HG03196 (cell line): ENCODE measurements around the gene TMEM219.
"Not testable (repeated sequence)": the region's sequence is repeated elsewhere in the genome, so short reads cannot be mapped to it uniquely, and the experiment has no call there.

Experiments used
- ATAC-seq: cut with Tn5 transposase; IDR thresholded peaks from one replicate; pipeline ENCODE4 v1.9.1; 2021; ENCODE audit not compliant: unreplicated experiment

Gene TMEM219

DNA sequence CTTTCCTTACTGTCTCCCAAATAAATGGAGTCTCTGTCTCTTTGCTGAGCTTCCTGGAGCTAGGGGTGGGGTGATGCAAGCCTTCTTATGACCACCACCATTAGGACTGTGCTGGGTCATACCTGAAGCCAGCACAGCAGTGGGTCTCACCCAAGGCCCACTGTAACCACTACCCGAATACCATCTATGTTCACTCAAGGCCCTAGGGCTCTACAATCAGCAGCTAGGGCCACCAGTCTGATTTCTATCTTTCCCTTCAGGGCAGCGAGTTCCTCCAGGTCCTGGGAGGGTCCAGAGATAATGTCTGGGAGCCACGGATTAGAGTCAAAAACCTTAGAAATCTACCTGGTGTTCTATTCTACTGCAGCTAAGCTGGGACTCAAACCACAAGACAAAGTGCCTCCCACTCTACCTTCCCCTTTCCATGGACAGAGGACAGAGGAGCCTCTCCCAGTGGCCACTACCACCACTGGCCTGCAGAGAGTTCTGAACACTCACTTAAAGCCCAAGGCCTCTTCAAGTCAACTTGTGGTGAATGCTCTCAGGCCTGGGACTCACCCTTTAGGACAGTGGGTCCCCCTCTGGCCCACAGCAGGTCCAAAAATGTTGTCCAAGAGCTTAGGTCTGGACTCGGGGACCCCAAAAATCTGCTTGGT, 10.9 kb upstream of the TMEM219 start:
- ATAC-seq: no peak

DNA sequence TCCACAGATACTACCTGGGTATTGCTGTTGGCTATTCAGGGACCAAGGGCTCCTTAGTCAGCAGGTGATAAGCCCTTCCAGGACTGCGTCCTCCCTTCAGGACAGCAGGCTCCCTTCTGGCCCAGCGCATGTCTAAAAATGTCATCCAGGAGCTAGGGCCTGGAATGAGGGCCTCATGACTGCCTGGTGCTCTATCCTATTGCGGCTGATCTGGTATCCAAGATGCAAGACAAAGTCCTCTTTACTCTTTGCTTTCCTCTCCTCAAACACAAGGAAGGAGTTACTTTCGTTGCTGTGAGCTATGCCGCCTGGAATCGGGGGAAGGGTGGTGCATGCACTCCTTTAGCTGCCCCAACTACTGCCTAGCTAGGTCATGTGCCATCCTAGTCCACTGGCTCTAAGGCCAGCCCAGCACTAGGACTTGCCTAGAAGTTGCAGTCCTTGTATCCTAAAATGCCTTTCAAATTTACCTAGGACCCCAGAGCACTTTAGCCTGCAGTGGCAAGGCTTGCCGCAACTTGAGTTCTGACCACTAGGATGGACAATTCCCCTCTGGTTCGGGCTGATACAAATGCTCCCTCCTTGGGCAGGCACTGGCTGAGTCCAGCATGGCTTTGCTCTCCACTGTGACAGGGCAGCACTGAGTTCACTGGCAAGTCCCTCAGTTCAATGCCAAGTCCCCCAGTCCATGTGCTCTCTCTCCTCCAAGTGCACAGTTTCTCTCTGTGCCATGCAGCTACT, 10.1 kb upstream of the TMEM219 start:
- ATAC-seq: no peak

DNA sequence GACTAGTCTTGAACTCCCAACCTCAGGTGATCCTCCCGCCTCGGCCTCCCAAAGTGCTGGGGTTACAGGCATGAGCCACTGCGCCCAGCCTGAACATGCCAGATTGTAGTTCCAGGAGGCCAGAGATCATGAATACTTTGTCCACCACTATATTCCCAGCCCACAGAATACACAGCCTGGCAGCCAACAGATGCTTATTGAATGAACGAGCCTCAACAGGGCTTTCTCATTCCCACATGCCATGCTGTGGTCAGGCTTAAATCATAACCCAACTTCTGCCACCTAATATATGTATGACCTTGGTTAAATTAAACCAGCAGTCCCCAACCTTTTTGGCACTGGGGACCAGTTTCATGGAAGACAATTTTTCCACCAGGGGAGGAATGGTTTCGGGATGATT, 3.1 kb upstream of the TMEM219 start:
- no peak for ATAC-seq

DNA sequence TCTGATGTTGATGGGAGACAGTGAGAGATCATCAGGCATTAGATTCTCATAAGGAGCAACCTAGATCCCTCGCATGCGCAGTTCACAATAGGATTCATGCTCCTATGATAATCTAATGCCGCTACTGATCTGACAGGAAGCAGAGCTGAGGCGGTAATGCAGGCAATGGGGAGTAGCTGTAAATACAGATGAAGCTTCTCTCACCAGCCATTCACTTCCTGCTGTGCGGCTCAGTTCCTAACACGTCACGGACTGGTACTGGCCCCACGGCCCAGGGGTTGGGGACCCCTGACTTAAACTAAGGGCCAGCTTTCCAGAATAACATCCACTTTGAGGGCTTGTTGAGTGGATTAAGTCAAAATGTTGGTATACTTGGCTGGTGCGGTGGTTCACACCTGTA, 2.6 kb upstream of the TMEM219 start:
- no peak for ATAC-seq

DNA sequence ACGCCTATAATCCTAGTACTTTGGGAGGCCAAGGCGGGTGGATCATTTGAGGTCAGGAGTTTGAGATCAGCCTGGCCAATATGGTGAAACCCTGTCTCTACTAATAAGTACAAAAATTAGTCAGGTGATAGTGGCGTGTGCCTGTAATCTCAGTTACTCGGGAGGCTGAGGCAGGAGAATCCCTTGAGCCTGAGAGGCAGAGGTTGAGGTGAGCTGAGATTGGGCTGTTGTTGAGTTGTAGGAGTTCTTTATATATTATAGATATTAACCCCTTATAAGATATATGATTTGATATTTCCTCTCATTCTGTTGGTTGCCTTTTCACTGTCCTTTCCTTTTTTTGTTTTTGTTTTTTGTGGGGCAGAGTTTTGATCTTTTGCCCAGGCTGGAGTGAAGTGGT, 2.1 kb upstream of the TMEM219 start:
- ATAC-seq: not testable (repeated sequence)

DNA sequence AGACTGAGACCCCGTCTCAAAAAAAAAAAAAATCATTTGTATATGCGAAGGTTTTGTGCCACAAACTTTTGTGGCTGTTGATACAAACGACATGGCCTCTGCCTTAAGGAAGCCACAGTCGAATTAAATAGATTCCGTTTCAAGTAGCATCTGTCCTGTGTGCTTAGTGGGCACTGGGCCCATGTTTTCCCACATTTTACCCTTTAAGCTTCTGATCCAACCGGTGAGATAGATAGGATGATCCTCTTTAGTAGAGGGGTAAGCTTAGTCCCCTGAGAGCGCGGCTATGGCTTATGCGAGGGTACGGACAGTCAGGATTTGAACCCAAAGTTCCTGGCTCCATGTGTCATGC, 776 bp upstream of the TMEM219 start:
- no peak for ATAC-seq

DNA sequence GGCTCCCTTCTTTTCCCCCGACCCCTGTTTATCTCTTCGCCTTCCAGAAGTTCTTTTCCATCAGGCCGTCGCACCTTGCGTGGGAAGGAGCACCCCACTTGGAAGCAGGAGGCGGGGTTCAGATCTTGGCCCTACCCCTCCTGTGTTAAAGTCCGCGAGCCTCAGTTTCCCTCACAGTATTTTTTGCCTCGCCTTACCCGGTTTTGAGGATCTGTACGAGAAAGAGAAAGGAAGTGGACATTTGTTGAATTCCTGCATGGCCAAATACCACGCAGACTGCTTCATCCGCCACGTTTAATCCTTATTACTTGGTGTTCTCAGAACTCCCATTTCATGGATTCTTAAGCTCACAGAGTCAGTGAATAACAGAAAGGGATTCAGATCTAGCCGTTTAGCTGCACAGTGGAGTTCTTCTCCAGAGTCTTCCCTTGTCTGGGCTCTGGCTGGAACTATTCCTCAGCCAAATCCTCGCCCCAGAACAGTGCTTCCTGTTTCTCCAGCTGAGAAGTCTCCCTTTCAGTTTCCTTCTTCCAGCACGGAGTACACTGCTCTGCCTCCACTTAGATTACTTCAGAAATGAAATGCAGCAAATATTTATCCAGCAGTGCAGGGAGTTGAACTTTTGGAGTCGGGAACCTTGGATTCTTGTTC, 590 bp downstream of the TMEM219 start:
- ATAC-seq: no peak

DNA sequence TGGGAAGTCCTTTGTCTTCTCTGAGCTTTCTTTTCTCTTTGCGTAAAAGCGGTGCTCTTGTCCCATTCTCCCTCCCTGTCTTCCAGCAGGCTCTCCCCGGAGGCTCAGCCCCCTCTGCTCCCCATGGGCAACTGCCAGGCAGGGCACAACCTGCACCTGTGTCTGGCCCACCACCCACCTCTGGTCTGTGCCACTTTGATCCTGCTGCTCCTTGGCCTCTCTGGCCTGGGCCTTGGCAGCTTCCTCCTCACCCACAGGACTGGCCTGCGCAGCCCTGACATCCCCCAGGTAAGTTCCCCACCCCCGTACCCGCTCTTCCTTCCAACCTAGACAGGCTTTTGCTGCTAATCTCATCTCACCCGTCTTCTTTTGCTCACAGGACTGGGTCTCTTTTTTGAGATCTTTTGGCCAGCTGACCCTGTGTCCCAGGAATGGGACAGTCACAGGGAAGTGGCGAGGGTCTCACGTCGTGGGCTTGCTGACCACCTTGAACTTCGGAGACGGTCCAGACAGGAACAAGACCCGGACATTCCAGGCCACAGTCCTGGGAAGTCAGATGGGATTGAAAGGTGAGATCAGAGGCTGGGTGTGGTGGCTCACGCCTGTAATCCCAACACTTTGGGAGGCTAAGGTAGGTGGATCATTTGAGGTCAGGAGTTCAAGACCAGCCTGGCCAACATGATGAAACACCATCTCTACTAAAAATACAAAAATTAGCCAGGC, 1.3 kb downstream of the TMEM219 start:
- ATAC-seq: no peak

DNA sequence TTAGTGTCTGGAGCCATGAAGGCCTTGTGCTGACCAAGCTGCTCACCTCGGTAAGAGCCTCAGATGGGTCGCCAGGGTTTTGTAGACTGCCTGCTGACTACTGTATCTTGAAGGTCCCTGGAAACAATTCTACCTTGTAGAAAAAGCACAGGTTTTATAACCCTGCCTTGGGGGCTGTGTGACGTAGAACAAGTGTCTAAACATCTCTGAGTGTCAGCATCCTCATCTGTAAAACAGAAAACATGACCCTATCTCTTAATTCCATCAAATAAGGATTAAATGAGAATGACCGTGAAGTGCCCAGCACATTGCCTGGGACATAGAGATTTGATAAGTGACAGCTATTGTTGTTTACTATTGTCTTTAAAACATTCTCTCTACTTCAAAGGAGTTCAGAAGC, 6.3 kb downstream of the TMEM219 start:
- ATAC-seq: no peak

DNA sequence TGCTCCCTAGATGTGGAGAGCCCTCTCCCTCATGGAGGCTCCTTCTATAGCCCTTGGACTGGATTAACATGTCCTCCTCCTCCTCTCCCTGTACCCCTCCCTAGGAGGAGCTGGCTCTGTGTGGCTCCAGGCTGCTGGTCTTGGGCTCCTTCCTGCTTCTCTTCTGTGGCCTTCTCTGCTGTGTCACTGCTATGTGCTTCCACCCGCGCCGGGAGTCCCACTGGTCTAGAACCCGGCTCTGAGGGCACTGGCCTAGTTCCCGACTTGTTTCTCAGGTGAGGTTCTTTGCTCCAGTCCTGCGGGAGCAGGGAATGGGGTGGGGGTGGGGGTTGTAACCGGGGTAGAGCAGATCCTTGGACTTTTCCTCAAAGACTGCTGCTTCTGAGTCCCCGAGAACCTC, 9.4 kb downstream of the TMEM219 start:
- no peak for ATAC-seq

DNA sequence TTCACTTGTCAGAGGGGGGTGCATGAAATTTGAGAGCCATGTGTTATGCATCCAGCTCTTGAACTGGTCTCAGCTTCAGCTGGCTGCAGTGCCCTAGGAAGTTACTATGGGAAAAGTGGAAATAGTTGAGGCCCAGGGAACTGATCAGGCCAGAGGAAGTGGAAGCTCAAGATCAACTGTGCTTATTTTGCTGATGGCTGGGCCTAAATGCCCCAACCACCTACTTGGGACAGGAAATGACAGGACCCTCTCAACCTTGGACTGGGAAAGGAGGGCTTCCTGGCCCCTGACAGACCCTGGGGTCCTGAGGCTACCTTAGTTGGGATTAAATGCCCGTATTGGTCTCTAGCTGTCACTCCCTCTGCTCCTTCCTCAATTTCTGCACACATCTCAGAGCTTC, 10.6 kb downstream of the TMEM219 start:
- ATAC-seq: no peak

DNA sequence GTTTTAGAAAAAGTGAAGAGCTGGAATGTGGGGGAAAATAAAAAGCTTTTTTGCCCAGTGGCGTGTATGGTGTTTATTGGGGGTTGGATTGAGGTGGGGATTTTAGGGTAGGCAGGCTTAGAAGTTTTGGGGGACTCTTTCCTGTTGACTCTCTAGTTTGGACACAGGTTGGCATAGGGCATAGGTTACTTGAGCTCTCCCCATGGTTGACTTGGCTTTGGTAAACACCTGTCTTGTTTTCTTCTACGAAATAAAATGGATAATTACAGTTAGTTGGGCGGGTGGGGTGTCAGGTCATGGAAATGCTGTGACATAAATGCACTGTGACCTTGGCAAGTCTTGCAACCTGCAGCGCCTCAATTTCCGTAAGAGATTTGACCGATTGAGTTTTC, 11.1 kb downstream of the TMEM219 start:
- ATAC-seq: no peak

DNA sequence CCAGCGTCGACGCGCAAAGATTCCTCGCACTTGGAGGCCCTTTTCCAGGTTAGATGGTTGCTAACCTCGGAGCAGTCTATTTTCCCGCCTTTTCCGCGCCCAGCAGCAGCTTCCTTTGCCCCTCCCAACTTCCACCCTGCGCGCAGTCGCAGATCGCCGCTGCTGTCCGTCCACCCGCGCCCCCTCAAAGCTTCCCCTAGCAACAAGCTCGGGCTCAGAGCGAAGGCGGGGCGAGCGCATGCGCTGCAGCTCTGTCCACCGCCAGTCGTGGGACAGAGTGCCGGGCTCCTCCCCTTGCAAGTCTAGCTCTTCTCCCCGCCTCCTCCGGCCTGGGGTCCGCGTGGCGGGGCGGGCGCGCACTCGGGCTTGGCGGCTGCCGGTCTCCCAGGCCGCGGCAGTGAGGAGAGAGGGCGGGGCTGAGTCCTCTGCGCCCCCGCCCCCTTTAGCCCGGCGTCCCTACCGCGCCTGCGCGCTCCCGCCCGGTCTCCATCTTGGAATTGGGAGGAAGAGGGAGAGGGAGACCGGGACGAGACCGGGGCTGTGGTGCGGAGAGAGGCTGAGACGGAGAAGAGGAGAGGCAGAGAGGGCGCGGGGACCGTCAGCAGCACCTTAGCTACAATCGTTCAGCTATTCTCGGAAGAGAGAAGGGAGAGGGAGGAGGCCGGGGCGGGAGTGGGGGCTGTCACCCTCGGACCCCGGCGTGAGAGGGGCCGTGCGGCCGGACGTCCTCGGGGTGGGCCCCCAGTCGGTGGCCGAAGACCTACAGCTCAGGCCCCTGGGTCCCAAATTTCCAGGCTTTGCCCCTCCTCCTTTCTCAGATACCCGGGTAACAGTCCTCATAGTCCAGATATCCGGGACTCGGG, 11.7 kb downstream of the TMEM219 start, which contains the start of gene TAOK2:
TAOK2 (plus strand) TSS at position 485 of the 863 bp plus-strand sequence. CDS start 3,905 bp downstream, outside the sequence.
- ATAC-seq: peak; percentile 81

DNA sequence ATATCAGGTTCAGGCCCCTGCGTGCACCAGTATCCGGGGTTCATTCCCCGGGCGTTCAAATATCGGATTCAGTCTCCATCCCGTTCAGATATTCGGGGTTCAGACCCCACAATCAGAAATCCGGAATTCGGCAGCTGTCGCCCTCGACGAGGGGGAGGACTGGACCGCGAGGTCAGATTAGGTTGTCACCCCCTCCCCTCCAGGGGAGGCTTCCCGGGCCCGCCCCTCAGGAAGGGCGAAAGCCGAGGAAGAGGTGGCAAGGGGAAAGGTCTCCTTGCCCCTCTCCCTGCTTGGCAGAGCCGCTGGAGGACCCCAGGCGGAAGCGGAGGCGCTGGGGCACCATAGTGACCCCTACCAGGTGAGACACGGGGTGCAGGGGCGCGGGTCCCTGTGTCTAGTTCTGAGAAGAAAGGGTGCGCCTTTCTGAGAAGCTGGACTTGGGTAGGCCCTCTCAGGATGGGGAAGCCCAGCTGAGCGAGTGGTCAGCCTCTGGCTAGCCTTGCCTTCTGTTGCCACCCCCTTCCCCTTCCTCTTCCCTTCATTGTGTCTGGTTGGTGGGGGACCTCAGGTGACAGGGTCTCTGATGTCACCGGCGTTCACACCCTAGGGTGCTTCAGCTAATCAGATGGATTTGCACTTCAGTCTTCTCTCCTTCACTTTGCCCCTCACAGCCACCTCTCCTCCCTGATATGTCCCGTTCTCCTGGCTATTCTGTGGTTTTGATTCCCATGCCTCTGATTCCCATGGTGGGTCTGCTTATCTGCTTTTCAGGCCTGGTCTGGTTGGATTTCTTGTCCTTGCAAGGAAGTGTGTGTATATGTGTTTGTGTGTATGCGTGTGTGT, 12.6 kb downstream of the TMEM219 start:
- ATAC-seq: peak; percentile 1

DNA sequence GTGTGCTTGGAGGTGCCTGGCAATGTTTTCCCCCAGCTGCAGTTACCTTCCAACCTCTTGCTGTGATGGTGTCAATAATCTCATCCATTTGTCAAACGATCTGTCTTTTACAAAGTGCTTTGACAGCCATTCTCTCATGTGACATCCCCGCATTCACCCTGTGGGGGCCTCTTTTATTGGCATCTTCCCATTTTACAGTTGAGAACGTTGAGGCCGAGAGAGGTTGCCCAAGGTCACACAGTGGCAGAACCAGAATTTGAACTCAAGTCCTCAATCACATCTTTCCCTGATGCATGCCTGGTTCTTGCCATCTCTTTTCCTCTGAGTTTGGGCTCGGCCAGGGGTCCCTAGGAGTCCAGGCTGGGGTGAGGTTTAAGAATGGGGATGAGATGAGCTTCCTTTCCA, 13.3 kb downstream of the TMEM219 start:
- ATAC-seq: no peak

DNA sequence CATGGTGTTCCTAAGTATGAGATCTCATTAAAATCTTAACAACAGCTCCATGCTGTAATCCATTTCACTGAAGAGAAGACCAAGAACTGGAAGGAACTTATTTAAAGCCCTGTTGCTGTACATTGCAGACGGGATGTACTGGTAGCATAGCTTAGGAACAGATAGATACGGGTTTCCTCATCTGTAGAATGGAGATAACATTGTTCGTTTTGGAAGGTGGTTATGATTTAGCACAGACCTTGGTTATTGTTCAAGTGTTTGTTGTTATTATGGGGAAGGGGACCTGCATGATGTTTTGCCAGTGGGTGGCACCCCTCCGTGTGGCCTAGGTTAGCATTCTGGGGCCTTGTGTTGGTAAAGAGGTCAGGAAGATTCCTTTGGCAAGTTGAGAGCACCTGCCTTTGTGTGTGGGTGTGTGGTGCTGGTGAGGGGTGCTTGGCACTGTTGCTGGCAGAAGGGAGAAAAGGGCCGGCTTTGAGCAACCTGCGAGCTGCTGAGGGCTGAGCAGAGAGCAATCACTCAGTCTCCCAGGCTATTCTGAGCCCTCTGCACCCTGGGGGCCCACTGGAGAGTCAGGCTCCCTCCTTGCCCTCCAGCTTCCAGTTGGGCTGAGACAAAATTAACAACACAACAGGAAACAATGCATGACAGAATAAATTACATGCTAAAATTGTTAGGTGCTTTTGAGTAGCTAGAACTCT, 14.1 kb downstream of the TMEM219 start:
- no peak for ATAC-seq

DNA sequence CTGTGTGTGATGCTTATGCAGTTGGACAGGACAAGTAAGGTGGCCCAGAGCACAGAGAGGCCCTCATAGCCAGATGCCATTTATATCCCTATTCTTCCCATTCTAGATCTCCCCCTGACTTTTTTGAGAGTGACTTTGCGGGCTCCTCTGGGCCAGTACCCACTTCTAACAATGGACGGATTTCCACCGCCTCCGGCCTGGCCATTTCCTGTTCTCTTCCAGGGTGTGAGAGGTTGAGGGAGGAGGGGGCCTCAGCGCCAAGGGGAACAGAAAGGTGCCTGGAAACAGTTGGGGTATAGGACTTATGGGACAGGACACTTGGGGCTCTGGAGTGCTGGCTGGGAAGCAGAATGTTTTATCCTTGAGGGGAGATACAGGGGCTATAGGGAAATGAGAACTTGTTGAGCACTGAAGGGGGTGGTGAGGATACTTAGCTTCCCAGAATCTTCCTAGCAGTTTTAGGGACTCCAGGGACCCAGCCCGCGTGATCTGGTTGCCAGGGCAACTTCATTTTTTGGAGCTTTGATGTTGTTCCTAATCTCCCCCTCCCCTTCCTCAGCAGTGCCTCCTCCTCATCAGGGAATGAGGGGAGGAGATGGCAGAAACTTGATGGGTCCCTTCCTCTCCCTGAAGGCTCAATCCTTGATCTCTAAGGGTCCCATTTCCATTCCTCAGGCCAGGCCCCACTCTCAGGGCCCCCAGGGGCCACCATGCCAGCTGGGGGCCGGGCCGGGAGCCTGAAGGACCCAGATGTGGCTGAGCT, 15.4 kb downstream of the TMEM219 start:
- ATAC-seq: no peak

DNA sequence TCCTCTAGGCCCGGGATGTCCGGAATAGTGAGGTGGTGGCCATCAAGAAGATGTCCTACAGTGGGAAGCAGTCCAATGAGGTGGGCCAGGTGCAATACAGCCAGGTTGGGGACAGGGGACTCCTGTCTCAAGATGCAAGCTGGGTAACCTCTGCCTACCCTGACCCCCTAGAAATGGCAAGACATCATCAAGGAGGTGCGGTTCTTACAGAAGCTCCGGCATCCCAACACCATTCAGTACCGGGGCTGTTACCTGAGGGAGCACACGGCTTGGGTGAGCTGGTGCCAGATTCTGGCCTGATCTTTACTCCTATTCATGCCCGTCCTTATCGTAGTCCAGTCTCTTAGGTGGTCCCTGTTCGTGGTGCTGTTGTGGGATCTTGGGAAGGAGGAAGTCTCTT, 16.2 kb downstream of the TMEM219 start:
- ATAC-seq: no peak
